ENCODE measurements around the gene SLC22A4. TPM values are rescaled to one million over a fixed set of nuclear protein-coding genes. Genes with fewer than 3 reads are reported as not detected.

Gene SLC22A4
- total and polyA plus RNA-seq, 4 donors: 0.25 to 42.2 (median 0.47) TPM

DNA sequence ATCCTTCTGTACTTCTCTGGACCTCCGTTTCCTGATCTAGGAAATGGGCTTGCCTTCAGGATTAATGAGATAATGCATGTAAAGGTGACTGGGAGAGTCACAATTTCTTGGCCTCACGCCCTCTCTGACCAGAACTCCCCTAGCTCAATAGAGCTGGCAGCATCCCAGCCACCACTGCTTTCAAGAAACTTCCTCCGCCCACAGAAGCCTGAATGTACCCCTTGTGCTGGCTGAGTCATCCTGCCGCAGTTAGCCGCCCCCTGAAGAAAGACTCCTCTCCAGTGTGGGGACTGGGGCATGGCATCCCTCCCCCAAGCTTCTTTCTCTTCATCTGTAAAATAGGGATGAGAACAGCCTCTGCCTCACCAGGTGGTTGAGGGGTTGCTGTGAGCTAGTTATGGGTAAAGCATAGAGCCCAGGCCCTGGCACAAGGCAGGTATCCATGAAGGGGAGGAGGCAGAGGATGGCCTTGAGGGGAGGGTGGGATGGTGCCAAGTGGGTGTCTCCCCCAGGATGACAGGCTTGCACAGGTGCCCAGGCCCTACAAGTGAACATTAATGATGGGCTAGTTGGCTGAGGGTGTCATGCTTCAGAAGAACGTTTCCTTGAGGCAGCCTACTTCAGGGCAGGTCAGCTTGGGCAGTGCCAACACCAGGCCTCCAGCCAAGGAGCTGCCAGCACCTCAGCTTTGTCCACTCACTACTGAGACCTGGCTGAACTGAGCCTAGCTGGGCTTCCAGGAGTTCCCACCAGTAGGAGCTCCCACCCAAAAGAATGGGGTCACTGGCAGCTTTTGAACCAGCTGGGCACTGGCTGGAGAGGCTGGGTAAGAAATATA lies 33.3 kb upstream of the SLC22A4 start:
- Histone ChIP-seq H3K9me3 (ENCODE audit: control insufficient read depth in 4 of 4, low read length in 3 of 4) (no peaks in the 10 kb centered on the region), H3K27ac (ENCODE audit: low read depth in 1 of 2, low read length in 2 of 2) (no peak overlapping the region), H3K9ac (ENCODE audit: low read depth in 1 of 2, low read length in 2 of 2) (no peak overlapping the region), H3K4me3 (ENCODE audit: low read depth in 1 of 3, low read length in 3 of 3) (no peak overlapping the region), H3K4me1 (ENCODE audit: control insufficient read depth in 4 of 4, insufficient read depth in 4 of 4, low read length in 3 of 4) (peaks cover 0 to 4% (median 1%) of the 10 kb centered on the region in 4 donors), H3K36me3 (ENCODE audit: control insufficient read depth in 4 of 4, insufficient read depth in 3 of 4, low read depth in 1 of 4, low read length in 3 of 4) (no peaks in the 10 kb centered on the region), H3K27me3 (ENCODE audit: control insufficient read depth in 4 of 4, insufficient read depth in 4 of 4, low read length in 3 of 4) (no peaks in the 10 kb centered on the region)
- no peak for TF ChIP-seq JUND (IDR thresholded peaks at IDR 0.05)
- no peak for TF ChIP-seq HNF4G (IDR thresholded peaks at IDR 0.05)
- TF ChIP-seq FOXA1 (IDR thresholded peaks at IDR 0.05): no peak
- TF ChIP-seq ATF3 (IDR thresholded peaks at IDR 0.05): no peak
- no peak for TF ChIP-seq NR2F2 (IDR thresholded peaks at IDR 0.05)
- TF ChIP-seq MAX (IDR thresholded peaks at IDR 0.05): no peak
- no peak for TF ChIP-seq HNF4A (conservative IDR thresholded peaks at IDR 0.05)
- TF ChIP-seq, protein P1, sequence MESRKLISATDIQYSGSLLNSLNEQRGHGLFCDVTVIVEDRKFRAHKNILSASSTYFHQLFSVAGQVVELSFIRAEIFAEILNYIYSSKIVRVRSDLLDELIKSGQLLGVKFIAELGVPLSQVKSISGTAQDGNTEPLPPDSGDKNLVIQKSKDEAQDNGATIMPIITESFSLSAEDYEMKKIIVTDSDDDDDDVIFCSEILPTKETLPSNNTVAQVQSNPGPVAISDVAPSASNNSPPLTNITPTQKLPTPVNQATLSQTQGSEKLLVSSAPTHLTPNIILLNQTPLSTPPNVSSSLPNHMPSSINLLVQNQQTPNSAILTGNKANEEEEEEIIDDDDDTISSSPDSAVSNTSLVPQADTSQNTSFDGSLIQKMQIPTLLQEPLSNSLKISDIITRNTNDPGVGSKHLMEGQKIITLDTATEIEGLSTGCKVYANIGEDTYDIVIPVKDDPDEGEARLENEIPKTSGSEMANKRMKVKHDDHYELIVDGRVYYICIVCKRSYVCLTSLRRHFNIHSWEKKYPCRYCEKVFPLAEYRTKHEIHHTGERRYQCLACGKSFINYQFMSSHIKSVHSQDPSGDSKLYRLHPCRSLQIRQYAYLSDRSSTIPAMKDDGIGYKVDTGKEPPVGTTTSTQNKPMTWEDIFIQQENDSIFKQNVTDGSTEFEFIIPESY (IDR thresholded peaks at IDR 0.05): no peak
- no peak for TF ChIP-seq GABPA (IDR thresholded peaks at IDR 0.05 in 1 of 2, conservative IDR thresholded peaks at IDR 0.05 in 1 of 2)
- no peak for TF ChIP-seq RXRA (IDR thresholded peaks at IDR 0.05)
- no peak for TF ChIP-seq TAF1 (conservative IDR thresholded peaks at IDR 0.05)
- TF ChIP-seq REST (IDR thresholded peaks at IDR 0.05): no peak
- no peak for TF ChIP-seq RAD21 (IDR thresholded peaks at IDR 0.05)
- TF ChIP-seq, protein P2, sequence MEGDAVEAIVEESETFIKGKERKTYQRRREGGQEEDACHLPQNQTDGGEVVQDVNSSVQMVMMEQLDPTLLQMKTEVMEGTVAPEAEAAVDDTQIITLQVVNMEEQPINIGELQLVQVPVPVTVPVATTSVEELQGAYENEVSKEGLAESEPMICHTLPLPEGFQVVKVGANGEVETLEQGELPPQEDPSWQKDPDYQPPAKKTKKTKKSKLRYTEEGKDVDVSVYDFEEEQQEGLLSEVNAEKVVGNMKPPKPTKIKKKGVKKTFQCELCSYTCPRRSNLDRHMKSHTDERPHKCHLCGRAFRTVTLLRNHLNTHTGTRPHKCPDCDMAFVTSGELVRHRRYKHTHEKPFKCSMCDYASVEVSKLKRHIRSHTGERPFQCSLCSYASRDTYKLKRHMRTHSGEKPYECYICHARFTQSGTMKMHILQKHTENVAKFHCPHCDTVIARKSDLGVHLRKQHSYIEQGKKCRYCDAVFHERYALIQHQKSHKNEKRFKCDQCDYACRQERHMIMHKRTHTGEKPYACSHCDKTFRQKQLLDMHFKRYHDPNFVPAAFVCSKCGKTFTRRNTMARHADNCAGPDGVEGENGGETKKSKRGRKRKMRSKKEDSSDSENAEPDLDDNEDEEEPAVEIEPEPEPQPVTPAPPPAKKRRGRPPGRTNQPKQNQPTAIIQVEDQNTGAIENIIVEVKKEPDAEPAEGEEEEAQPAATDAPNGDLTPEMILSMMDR (IDR thresholded peaks at IDR 0.05; ENCODE audit: low read depth, low read length, missing input control): no peak
- TF ChIP-seq EGR1 (IDR thresholded peaks at IDR 0.05; ENCODE audit: low read depth in 2 of 2): no peak
- no peak for TF ChIP-seq YY1 (IDR thresholded peaks at IDR 0.05)
- no peak for TF ChIP-seq FOXA2 (IDR thresholded peaks at IDR 0.05)
- TF ChIP-seq SP1 (IDR thresholded peaks at IDR 0.05): no peak
- 73% methylated on average over 6 of the region's 6 CpGs for WGBS
- DNase-seq (ENCODE audit: low spot score): peak; percentile 23
